Inferior parietal cortex (tissue), 1 donor: ENCODE data around the gene STRN3.
"Not testable (repeated sequence)": the region's sequence is repeated elsewhere in the genome, so short reads cannot be mapped to it uniquely, and the experiment has no call there.

ENCODE experiments used
- DNase-seq: peaks from one replicate; pipeline ENCODE4 v3.0.0-alpha.2; 2016; ENCODE audit errors: extremely low spot score

STRN3 gene

GRCh38 chr14:31026077-31026449 is at the start of gene STRN3:
Gene STRN3, minus strand, starts transcription at chr14:31026379. Its CDS starts 194 bp downstream, at chr14:31026185.
- DNase-seq = no peak

GRCh38 chr14:31075144-31075543 is 49.0 kb upstream of the STRN3 start:
- DNase-seq = no peak

- DNase-seq = no peak
These were observed 45.0 kb upstream of the STRN3 start for GRCh38 chr14:31071151-31071550.

DNA sequence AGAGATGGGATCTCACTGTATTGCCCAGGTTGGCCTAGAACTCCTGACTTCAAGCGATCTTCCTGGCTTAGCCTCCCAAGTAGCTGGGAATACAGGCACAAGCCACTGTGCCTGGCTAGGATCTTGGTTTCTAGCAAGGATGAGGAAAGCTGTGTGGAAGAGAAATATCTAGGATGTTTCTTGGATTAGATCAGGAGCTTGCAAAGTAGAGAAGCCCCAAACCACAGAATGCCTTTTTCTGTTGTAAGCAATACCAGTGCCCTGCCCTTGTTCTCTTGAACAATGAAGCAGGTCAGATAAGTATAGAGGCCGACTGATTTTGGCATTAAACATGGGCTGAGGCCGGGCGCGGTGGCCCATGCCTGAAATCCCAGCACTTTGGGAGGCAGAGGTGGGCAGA is 44.3 kb upstream of the STRN3 start:
- no peak for DNase-seq

DNA sequence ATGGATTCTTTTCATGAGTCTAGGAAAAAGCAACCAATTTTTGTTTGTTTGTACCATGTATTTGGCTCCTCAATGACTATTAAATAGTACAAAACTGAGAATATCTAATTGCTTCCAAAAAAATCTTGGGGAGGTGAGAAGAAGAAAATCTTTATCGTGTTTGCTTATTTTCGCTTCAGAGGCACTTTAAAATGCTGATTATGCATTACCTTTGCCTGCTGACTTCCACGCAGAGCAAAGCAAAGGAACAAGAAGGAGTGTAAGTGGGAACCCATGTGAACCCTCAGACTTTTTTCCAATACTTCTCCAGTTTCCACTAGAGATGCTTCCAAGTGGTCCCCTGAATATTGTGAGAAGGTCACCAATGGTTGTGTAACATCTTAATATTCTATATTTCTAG is 43.2 kb upstream of the STRN3 start:
- no peak for DNase-seq

- DNase-seq = no peak
These were observed 42.1 kb upstream of the STRN3 start for GRCh38 chr14:31068235-31068634.

DNA sequence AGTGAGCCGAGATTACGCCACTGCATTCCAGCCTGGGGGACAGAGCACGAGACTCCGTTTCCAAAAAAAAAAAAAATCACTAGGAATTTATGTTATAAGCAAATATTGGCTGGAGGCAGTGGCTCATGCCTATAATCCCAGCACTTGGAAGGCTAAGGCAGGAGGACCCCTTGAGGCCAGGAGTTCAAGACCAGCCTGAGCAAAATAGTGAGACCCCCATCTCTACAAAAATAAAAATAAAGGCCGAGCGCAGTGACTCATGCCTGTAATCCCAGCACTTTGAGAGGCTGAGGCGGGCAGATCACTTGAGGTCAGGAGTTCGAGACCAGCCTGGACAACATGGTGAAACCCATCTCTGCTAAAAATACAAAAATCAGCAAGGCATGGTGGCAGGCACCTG is 36.7 kb upstream of the STRN3 start:
- DNase-seq = not testable (repeated sequence)

DNA sequence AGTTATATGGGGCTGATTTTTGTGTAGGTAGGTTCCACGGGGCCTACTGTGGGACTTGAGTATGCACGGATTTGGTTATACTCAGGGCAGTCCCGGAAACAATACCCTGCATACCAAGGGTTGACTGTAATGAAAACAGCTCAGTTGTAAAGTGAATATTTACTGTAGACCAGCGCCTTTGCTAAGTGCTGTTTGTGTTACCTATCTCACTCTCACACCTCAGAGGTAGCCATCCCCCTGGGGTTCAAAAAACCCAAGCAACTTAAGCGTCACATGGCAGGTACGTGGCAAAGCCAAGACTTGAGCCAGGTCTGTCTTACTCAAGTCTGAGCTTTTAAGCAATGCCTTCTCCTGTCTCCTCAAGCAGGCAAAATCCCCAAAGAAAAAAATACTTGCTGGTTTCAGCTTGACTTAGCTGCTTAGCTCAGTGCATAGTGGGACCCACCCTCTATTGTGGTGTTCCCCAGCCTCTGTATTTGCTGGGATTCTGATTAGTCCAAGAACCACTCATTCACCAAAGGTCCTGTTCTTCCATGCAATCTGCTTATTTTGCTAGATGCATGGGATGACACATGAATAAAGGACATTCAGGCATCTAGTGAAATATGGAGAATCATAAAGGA is 34.2 kb upstream of the STRN3 start:
- DNase-seq = no peak

DNA sequence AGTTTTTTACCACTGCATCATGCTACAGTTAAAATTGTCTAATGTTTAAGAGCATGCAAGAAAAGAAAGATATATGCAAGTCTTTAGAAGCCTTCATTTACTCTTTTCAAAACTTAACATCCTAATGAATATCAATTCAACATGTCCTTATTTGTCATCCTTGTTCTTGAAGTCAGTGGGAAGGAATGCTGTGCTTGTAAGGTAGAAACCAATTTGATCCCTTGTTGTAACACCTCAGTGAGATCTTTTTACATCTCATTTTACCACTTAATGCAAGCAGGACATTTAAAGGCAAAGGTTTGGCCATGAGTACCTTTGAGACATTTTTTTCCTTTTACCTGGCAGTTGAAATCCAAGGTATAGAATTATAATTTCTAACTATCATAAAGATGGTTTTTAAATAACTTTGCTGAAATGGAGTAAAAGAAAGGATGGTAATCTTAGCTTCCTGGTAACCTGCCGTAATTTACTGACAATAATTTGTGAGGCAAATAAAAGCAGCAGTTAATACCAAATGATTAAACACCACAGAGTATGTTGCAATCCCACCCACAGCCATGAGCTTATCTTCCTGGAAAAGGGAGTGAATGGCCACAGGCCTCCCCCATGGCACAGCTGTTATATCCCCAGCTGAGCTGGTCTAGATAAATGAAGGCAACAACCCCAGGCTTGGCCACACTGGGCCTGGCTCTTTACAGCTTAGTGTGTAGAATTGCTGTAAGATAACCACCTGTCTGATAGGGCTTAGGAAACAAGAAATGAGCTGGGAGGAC is 33.2 kb upstream of the STRN3 start:
- DNase-seq = peak; percentile 27

DNA sequence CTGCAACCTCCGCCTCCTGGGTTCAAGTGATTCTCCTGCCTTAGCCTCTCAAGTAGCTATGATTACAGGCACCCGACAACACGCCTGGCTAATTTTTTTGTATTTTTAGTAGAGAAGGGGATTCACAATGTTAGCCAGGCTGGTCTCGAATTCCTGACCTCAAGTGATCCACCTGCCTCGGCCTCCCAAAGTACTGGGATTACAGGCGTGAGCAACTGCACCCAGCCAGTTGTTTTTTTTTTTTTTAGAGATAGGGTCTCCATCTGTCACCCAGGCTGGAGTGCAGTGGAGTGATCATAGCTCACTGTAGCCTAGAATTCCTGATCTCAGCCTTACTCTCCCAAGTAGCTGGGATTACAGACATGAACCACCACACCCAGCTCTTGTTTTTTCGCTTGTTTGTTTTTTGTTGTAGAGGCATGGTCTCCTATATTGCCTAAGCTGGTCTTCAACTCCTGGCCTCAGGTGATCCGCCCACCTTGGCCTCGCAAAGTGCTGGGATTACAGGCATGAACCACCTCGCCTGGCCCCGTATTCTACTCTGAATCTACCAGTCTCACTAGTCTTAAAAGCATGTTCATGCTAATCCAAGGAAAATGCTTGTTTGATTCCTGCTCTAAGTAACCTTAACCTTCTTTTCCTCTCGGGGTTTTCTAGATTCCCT is 31.7 kb upstream of the STRN3 start:
- DNase-seq = no peak

DNA sequence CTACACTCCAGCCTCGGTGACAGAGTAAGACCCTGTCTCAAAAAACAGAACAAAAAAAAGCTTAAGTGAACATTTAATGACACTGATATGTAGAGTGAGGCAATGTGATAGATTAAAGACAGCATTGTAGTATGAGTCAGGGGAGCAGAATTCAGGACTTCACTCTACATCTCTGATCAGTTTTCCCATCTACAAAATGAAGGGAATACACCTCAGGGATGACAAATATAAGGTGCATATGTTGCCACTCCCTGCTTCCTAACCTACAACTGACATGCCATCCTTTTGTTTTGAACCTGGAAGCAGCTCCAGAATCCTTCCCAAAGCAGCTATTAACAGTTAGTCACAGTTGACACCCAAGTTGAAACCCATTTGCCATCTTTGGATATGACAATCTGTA is 30.9 kb upstream of the STRN3 start:
- no peak for DNase-seq

DNA sequence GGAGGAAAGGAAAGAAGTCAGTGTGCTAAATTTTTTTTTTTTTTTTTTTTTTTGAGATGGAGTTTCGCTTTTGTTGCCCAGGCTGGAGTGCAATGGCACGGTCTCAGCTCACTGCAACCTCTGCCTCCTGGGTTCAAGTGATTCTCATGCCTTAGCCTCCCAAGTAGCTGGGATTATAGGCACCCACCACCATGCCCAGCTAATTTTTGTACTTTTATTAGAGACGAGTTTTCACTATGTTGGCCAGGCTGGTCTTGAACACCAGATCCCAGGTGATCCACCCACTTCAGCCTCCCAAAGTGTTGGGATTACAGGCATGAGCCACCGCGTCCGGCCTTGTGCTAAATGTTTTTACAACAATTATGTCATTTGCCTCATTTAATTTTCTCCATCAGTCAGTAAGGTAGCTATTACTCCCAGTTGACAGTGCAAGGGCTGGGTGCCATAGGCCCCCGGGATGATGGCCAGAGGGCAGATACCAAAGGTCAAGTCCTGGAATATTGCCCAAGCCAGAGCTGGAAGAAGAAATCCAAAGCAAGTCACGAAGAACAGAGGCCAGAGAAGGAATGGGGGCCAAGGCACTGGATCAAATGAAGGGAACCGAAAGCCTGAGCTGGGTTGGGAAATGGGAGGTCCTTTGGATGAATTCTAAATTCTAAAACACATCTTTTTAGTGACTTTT is 26.9 kb upstream of the STRN3 start:
- not testable (repeated sequence) for DNase-seq

DNA sequence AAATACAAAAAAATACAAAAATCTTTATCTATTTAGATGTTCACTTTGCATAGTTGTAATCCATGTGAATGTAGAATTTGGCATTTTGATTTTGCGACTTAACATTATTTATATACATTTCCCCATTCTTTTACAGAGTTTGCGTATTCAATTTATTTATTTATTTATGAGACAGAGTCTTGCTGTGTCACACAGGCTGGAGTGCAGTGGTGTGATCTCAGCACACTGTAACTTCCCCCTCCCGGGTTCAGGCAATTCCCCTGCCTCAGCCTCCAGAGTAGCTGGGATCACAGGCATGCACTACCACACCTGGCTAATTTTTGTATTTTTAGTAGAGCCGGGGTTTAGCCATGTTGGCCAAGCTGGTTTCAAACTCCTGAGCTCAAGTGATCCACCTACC is 25.3 kb upstream of the STRN3 start:
- no peak for DNase-seq

- DNase-seq = no peak
These were observed 24.8 kb upstream of the STRN3 start for GRCh38 chr14:31051023-31051422.

DNA sequence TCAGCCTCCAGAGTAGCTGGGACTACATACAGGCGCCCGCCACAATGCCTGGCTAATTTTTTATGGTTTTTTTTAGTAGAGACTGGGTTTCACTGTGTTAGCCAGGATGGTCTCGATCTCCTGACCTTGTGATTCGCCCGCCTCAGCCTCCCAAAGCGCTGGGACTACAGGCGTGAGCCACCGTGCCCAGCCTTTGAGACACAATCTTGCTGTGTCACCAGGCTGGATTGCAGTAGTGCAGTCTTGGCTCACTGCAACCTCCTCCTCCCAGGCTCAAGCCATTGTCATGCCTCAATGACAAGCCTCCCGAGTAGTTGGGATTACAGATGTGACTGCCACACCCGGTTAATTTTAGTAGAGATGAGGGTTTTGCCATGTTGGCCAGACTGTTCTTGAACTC is 21.3 kb upstream of the STRN3 start:
- DNase-seq = no peak

- DNase-seq = no peak
These were observed 19.4 kb upstream of the STRN3 start for GRCh38 chr14:31045501-31046080.

GRCh38 chr14:31043379-31043778 is 17.2 kb upstream of the STRN3 start:
- no peak for DNase-seq

DNA sequence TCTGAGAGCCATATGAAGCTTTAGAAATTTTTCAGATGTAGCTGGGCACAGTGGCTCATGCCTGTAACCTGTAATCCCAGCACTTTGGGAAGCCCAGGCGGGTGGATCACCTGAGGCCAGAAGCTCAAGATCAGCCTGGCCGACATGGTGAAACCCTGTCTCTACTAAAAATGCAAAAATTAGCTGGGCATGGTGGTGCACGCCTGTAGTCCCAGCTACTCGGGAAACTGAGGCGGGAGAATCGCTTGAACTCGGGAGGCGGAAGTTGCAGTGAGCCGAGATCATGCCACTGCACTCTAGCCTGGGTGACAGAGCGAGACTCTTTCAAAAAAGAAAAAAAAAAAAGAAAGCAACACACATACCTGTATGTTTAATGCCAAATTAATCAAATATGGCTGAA is 16.7 kb upstream of the STRN3 start:
- not testable (repeated sequence) for DNase-seq

- no peak for DNase-seq
These were observed 16.1 kb upstream of the STRN3 start for GRCh38 chr14:31042300-31042699.

DNA sequence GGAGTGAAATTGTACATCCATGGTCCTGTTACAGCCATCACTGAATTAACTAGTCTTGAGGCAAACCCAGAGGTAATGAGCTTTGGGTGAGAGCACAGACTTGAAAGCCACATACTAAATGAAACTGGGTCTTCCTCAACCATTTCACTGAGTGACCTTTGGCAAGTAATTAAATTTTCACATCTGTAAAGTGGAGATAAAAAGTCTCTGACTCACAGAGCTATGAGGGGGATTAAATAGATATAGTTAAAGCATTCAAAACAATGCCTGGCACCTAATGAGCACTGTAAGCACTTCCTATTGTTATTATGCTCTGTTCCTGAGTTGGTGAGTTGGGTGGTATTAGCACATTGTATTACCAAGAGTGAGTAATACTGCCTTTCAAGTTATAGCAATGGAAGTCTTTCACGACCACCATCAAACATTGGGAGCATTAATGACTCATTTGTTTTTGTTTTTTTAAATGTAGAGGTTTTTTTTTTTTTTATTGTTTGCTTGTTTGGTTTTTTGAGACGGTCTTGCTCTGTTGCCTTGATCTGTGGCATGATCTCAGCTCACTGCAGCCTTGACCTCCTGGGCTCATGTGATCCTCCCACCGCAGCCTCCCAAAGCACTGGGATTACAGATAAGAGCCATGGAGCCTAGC is 12.5 kb upstream of the STRN3 start:
- DNase-seq = no peak

GRCh38 chr14:31037709-31038221 is 11.6 kb upstream of the STRN3 start:
- no peak for DNase-seq
